ENCODE results near the gene GNPTG. TPM values are rescaled to one million over a fixed set of nuclear protein-coding genes. Genes with fewer than 3 reads are reported as not detected.

GNPTG gene
- total RNA-seq, 1 donor from 2014 or later = 11.8 TPM

DNA sequence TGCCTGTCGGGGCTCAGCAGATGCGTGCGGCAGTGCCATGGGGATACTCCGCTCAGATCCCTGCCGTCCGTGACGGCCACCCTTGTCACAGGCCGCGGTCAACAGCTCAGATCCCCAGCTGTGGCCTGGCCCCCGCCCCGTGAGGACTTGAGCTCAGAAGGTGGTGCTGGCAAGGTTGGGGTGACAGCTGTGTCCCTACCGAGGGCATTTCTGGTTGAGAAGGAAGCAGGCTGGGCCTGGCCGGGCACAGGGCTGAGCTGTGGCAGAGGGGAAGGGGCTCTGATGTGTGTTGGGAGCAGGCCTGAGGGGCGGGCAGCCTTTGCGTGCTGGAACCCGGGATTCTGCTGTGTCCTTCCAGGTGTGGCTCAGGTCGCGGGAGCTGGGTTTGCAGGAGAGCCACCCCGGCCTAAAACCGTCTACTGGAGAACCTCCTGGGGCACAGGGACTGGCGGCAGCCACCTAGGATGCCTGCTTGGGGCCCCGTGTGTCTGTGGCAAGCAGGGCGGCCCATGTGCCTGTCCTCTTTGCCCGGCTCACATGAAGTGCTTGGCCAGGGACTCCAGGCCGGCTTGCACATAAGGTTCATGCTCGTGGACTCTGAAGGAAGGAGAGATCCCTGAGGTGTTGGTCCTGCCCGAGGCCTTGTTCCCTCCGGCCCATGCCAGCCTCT, 37.2 kb upstream of the GNPTG start:
- Histone ChIP-seq H3K27me3 (no peaks in the 10 kb centered on the region), H3K27ac (no peak overlapping the region), H3K36me3 (no peaks in the 10 kb centered on the region), H3K9ac (no peak overlapping the region), H2AFZ (replicated peaks) (no peak overlapping the region), H4K20me1 (ENCODE audit: low read depth) (peaks cover 97% of the 10 kb centered on the region), H3K4me2 (no peak overlapping the region), H3K9me3 (ENCODE audit: low read depth) (no peaks in the 10 kb centered on the region), H3K79me2 (ENCODE audit: low read depth) (peaks cover 98% of the 10 kb centered on the region), H3F3A (ENCODE audit: low read depth) (no peaks in the 10 kb centered on the region), H3K4me1 (peaks cover 11% of the 10 kb centered on the region), H3K4me3 (no peak overlapping the region)
- Mint-ChIP-seq H3K4me3 (no peak overlapping the region), H3K4me1 (peaks cover 18% of the 10 kb centered on the region), H3K36me3 (peaks cover 32% of the 10 kb centered on the region), H3K27me3 (ENCODE audit: insufficient read depth, low read depth) (peaks cover 7% of the 10 kb centered on the region), H3K9me3 (no peaks in the 10 kb centered on the region), H3K27ac (no peak overlapping the region)
- no peak for DNase-seq (ENCODE audit: low spot score)
- no peak for TF ChIP-seq EZH2 (IDR thresholded peaks at IDR 0.05)
- TF ChIP-seq, protein P1, sequence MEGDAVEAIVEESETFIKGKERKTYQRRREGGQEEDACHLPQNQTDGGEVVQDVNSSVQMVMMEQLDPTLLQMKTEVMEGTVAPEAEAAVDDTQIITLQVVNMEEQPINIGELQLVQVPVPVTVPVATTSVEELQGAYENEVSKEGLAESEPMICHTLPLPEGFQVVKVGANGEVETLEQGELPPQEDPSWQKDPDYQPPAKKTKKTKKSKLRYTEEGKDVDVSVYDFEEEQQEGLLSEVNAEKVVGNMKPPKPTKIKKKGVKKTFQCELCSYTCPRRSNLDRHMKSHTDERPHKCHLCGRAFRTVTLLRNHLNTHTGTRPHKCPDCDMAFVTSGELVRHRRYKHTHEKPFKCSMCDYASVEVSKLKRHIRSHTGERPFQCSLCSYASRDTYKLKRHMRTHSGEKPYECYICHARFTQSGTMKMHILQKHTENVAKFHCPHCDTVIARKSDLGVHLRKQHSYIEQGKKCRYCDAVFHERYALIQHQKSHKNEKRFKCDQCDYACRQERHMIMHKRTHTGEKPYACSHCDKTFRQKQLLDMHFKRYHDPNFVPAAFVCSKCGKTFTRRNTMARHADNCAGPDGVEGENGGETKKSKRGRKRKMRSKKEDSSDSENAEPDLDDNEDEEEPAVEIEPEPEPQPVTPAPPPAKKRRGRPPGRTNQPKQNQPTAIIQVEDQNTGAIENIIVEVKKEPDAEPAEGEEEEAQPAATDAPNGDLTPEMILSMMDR (IDR thresholded peaks at IDR 0.05) = no peak
- no peak for TF ChIP-seq EZH2phosphoT487 (IDR thresholded peaks at IDR 0.05)

DNA sequence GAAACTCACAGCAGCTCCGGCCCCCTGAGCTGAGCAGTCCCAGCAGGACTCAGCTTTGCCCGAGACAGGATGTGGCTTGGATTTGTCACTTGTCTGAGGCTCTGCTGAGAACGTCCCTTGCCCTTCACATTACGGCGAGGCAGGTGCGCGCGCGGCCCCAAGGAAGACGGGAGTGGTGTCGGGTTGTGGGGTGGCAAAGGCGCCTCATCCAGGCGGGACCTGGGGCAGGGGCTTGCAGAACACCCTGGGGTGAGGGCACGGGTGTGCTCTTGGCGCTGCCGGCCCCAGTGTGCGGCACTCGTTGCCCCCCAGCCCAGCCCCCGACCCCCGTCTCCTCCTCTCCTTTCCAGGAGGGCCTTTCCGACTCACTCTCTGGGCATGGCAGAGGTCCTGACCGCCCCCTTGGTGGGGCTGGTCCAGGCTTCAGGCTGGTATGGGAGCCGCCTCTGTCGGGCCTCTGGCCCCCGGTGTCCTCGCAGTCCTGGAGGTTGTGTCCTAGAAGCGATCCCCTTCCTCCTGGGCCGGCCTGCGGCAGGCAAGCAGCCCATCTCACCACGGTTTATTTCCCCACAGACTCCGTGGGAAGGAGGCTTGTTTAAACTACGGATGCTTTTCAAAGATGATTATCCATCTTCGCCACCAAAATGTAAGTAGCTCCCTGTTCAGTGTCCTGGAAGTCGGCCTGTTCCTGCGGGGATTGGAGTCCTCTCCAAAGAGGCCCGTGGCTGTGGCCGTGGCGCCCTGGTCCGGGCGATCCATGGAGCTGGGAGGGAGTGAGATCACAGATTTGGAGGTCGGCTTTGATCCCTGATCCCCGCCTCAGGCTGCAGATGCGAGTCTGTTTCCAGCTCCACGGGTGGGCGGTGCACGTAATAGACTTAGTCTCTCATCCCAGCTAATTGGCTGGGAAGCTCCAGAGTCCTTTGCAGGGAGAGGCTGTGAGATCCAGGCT, 36.4 kb upstream of the GNPTG start:
- Mint-ChIP-seq H3K4me1 (peaks cover 15% of the 10 kb centered on the region), H3K9me3 (no peaks in the 10 kb centered on the region), H3K4me3 (no peak overlapping the region), H3K27me3 (ENCODE audit: insufficient read depth, low read depth) (peaks cover 3% of the 10 kb centered on the region), H3K36me3 (peaks cover 35% of the 10 kb centered on the region), H3K27ac (no peak overlapping the region)
- H3K4me2 ChIP-seq = no peak overlapping the region
- peaks cover 11% of the 10 kb centered on the region for H3K4me1 ChIP-seq
- H3K79me2 ChIP-seq (ENCODE audit: low read depth) = peaks cover 100% of the 10 kb centered on the region
- no peak overlapping the region for H3K27ac ChIP-seq
- peaks cover 99% of the 10 kb centered on the region for H4K20me1 ChIP-seq (ENCODE audit: low read depth)
- no peak overlapping the region for H3K9ac ChIP-seq
- no peaks in the 10 kb centered on the region for H3K36me3 ChIP-seq
- H3K9me3 ChIP-seq (ENCODE audit: low read depth) = no peaks in the 10 kb centered on the region
- no peak overlapping the region for H2AFZ ChIP-seq (replicated peaks)
- H3K4me3 ChIP-seq = no peak overlapping the region
- H3K27me3 ChIP-seq = no peaks in the 10 kb centered on the region
- DNase-seq (ENCODE audit: low spot score) = no peak
- no peak for TF ChIP-seq EZH2phosphoT487 (IDR thresholded peaks at IDR 0.05)
- no peak for TF ChIP-seq EZH2 (IDR thresholded peaks at IDR 0.05)
- TF ChIP-seq, protein P1 (IDR thresholded peaks at IDR 0.05) = no peak
- H3F3A ChIP-seq (ENCODE audit: low read depth) = no peaks in the 10 kb centered on the region

DNA sequence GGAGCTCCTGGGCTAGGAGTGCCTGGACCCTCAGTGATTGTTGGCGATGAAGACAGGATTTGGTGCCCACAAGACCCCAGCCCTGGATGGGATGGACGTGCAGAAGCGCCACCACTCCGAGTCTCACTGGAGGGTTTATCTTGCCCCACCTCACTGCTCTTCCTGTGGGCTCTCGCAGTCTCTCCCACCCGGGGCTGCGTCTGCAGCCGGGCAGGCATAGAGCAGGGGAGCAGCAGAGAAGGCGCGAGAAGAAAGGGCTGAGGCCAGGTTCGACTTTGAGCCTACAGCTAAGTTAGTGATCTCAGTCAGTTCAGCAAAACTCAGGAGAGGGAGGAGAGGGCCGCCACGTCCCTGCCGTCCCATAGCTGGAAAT, 35.7 kb upstream of the GNPTG start:
- H3K27ac ChIP-seq = no peak overlapping the region
- DNase-seq (ENCODE audit: low spot score) = no peak
- H3K9me3 ChIP-seq (ENCODE audit: low read depth) = no peaks in the 10 kb centered on the region
- no peak overlapping the region for H3K27ac Mint-ChIP-seq
- H3K36me3 ChIP-seq = no peaks in the 10 kb centered on the region
- TF ChIP-seq, protein P1 (IDR thresholded peaks at IDR 0.05) = no peak
- no peak for TF ChIP-seq EZH2 (IDR thresholded peaks at IDR 0.05)
- no peak for TF ChIP-seq EZH2phosphoT487 (IDR thresholded peaks at IDR 0.05)
- no peaks in the 10 kb centered on the region for H3K9me3 Mint-ChIP-seq
- H3K4me1 Mint-ChIP-seq = peaks cover 9% of the 10 kb centered on the region
- no peak overlapping the region for H3K4me3 ChIP-seq
- no peaks in the 10 kb centered on the region for H3K27me3 ChIP-seq
- H3K4me3 Mint-ChIP-seq = no peak overlapping the region
- H3K4me2 ChIP-seq = no peak overlapping the region
- H3K9ac ChIP-seq = no peak overlapping the region
- H2AFZ ChIP-seq (replicated peaks) = no peak overlapping the region
- peaks cover 32% of the 10 kb centered on the region for H3K36me3 Mint-ChIP-seq
- no peaks in the 10 kb centered on the region for H3F3A ChIP-seq (ENCODE audit: low read depth)
- peaks cover 94% of the 10 kb centered on the region for H4K20me1 ChIP-seq (ENCODE audit: low read depth)
- H3K27me3 Mint-ChIP-seq (ENCODE audit: insufficient read depth, low read depth) = peaks cover 3% of the 10 kb centered on the region
- peaks cover 8% of the 10 kb centered on the region for H3K4me1 ChIP-seq
- peaks cover 94% of the 10 kb centered on the region for H3K79me2 ChIP-seq (ENCODE audit: low read depth)
